ENCODE data around the gene WAC.

WAC gene

DNA sequence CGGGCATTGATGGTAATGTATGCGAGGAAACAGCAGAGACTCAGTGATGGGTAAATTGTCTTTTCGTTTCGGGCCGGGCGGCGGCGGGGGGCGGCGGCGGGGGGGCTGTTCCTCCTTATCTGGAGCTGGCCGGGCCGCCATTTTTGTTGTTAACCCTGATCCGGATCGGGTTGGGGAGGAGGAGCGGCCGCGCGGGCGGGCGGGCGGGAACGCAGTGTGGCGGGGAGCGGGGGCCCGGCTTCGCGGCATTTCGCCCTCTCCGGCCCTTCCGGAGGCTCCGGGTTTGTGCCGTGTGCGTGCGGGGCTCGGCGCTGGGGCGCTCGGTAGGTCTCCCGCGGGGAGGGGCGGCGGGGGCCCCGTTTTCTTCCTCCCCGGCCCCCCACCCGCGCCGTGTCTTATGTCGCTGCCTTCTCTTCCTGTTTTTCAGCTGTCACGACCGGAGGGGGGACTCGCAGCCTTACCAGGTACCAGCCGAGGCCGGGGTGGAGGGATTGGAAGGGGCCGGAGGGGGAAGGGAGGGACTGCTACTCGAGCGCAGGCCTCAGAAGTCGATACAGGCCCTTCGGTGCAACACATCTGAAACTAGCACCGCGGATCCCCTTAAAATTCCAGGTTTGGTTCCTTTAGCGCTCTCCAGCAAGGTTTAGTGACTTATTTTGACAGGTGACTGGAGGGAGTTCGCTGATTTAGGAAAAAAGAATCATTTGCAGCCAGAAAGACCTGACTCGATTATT lies 820 bp downstream of the WAC start:
- H3K27ac ChIP-seq (ENCODE audit: low read depth, low read length), result peak overlapping the region; percentile 100
- peaks cover 18% of the 10 kb centered on the region for H3K4me1 ChIP-seq (ENCODE audit: insufficient read depth, low read length)
- H3K27me3 ChIP-seq (ENCODE audit: insufficient read depth, low read length), result no peaks in the 10 kb centered on the region
- peak overlapping the region; percentile 99 for H3K9ac ChIP-seq (ENCODE audit: low read depth, low read length)
- peaks cover 48% of the 10 kb centered on the region for H3K36me3 ChIP-seq (ENCODE audit: insufficient read depth, low read length)
- peak overlapping the region; percentile 82 for H3K4me3 ChIP-seq (ENCODE audit: low read length)
- WGBS, result under 1% methylated on average over 53 of the region's 64 CpGs
- no peaks in the 10 kb centered on the region for H3K9me3 ChIP-seq (ENCODE audit: insufficient read depth, low read depth, low read length)

DNA sequence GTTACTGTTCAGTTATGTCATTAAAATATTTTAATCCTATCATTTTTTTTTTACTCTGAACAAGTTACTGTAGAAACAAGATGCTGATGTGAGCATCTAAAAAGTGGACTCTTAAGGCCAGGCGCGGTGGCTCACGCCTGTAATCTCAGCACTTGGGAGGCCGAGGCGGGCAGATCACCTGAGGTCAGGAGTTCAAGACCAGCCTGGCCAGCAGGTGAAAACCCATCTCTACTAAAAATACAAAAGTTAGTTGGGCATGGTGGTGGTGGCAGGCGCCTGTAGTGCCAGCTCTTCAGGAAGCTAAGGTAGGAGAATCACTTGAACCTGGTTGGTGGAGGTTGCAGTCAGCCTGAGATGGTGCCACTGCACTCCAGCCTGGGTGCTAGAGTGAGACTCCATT lies 2.9 kb downstream of the WAC start:
- H3K27ac ChIP-seq (ENCODE audit: low read depth, low read length), result no peak overlapping the region
- peaks cover 18% of the 10 kb centered on the region for H3K4me1 ChIP-seq (ENCODE audit: insufficient read depth, low read length)
- peaks cover 69% of the 10 kb centered on the region for H3K36me3 ChIP-seq (ENCODE audit: insufficient read depth, low read length)
- 96% methylated on average over 6 of the region's 6 CpGs for WGBS
- H3K9ac ChIP-seq (ENCODE audit: low read depth, low read length), result no peak overlapping the region
- no peaks in the 10 kb centered on the region for H3K27me3 ChIP-seq (ENCODE audit: insufficient read depth, low read length)
- H3K4me3 ChIP-seq (ENCODE audit: low read length), result peak overlapping the region; percentile 82; the same call in 1 of the 2 replicates
- no peaks in the 10 kb centered on the region for H3K9me3 ChIP-seq (ENCODE audit: insufficient read depth, low read depth, low read length)

DNA sequence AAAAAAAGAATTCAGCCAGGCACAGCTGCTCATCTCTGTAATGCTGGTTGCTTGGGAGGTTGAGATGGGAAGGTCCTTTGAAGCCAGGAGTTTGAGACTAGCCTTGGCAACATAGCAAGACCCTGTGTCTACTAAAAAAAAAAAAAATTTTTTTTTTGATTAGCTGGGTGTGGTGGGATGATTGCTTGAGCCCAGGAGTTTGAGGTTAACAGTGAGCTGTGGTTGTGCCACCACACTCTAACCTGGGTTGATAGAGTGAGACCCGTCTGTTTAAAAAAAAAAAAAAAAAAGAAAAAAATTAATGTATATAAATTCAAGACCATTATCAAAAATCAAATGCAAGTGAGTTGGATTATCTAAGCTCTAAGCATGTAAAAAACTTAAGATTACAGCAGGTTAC lies 5.7 kb downstream of the WAC start:
- WGBS, result no CpG with 5 or more reads among the region's 1 CpG
- Histone ChIP-seq H3K36me3 (ENCODE audit: insufficient read depth, low read length) (peaks cover 96% of the 10 kb centered on the region), H3K27me3 (ENCODE audit: insufficient read depth, low read length) (no peaks in the 10 kb centered on the region), H3K9me3 (ENCODE audit: insufficient read depth, low read depth, low read length) (no peaks in the 10 kb centered on the region), H3K9ac (ENCODE audit: low read depth, low read length) (no peak overlapping the region), H3K4me3 (ENCODE audit: low read length) (no peak overlapping the region), H3K27ac (ENCODE audit: low read depth, low read length) (no peak overlapping the region), H3K4me1 (ENCODE audit: insufficient read depth, low read length) (peaks cover 13% of the 10 kb centered on the region)

DNA sequence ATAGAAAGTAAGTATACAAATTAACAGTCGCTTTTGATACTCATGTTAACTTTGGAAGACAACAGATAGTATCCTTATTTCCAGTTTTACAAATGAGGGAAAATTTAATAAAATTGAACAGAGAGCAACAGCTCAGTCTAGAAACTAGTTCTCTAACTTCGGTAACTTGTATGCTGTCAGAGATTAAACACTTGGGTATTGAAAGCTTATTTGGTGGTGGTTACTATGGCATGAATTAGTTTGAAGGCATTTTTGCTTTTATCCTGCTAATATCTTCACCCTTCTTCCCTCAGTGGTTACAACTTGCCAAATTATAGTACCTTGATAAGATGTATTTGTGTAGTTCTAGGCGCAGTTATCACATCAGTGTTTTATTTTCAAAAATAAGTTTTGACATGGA lies 7.2 kb downstream of the WAC start:
- no peak overlapping the region for H3K9ac ChIP-seq (ENCODE audit: low read depth, low read length)
- H3K9me3 ChIP-seq (ENCODE audit: insufficient read depth, low read depth, low read length), result no peaks in the 10 kb centered on the region
- peaks cover 100% of the 10 kb centered on the region for H3K36me3 ChIP-seq (ENCODE audit: insufficient read depth, low read length)
- H3K27me3 ChIP-seq (ENCODE audit: insufficient read depth, low read length), result no peaks in the 10 kb centered on the region
- WGBS, result 95% methylated on average over 1 of the region's 3 CpGs
- H3K4me1 ChIP-seq (ENCODE audit: insufficient read depth, low read length), result peaks cover 6% of the 10 kb centered on the region
- H3K27ac ChIP-seq (ENCODE audit: low read depth, low read length), result no peak overlapping the region
- H3K4me3 ChIP-seq (ENCODE audit: low read length), result no peak overlapping the region

DNA sequence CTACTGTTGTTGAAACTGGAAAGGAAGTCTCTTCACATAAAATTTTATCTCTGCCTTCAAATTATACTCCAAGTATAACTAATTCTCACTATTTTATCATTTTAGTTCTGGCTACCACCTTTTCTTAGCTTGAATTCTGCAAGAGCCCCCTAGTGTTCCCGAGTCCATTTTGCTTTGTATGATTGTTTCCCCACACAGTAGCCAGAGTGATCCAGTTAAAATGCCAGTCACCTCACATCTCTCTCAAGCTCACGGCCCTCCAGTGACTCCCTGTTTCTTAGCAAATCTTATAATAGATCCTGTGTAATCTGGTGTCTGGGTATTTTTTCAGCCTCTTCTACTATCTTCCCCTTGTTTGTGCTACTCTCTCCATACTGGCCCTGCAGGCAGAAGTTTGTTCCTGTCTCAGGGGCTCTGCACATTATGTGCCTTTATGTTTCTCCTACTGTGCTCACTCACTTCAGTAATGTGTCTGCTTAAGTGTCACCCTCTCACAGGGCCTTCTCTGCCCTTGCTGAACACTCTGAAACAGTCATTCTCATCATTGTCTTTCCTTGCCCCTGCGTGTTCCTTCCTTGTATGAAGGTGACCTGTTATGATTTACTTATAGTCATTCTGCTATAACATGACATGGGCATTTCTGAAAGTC lies 8.9 kb downstream of the WAC start:
- Histone ChIP-seq H3K27me3 (ENCODE audit: insufficient read depth, low read length) (no peaks in the 10 kb centered on the region), H3K9me3 (ENCODE audit: insufficient read depth, low read depth, low read length) (no peaks in the 10 kb centered on the region), H3K4me1 (ENCODE audit: insufficient read depth, low read length) (no peaks in the 10 kb centered on the region), H3K9ac (ENCODE audit: low read depth, low read length) (no peak overlapping the region), H3K4me3 (ENCODE audit: low read length) (no peak overlapping the region), H3K27ac (ENCODE audit: low read depth, low read length) (no peak overlapping the region), H3K36me3 (ENCODE audit: insufficient read depth, low read length) (peaks cover 100% of the 10 kb centered on the region)
- WGBS, result 84% methylated on average over 3 of the region's 3 CpGs

DNA sequence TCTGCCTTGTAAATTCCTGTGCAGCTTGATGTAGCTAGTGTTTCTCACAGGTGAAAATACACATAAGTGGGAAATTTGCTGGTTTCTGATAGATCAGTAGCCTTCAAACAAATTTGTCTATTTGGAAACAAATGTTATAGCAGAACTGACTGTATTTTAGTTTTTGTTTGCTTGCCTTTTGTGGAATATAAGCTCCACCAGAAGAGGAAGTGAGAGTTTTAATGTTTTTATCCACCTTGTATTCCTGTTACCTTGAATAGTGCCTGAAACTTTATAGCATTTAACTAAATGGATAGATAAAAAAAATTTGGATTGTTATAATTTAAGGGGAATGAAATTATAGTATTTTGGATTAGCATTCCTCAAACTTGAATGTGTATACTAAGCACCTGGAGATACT lies 9.8 kb downstream of the WAC start:
- Histone ChIP-seq H3K36me3 (ENCODE audit: insufficient read depth, low read length) (peaks cover 99% of the 10 kb centered on the region), H3K4me1 (ENCODE audit: insufficient read depth, low read length) (no peaks in the 10 kb centered on the region), H3K27ac (ENCODE audit: low read depth, low read length) (no peak overlapping the region)

DNA sequence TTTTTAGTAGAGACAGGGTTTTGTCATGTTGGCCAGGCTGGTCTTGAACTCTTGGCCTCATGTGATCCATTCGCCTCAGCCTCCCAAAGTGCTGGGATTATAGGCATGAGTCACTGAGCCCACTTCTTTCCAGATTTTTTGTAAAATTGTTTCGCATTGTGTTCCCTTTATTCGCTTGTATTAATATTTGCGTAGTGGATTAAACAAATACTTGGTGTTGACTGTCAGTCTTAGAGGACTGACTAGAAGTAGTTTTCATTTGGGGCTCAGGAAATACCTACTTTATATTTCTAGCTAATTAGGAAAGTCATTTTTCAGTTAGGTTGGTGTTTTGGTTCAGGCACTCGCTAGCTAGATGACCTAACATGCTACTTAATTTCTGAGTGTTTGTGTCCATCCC lies 11.1 kb downstream of the WAC start:
- peaks cover 99% of the 10 kb centered on the region for H3K36me3 ChIP-seq (ENCODE audit: insufficient read depth, low read length)
- no peaks in the 10 kb centered on the region for H3K9me3 ChIP-seq (ENCODE audit: insufficient read depth, low read depth, low read length)
- no peak overlapping the region for H3K9ac ChIP-seq (ENCODE audit: low read depth, low read length)
- 98% methylated on average over 5 of the region's 5 CpGs for WGBS
- H3K4me3 ChIP-seq (ENCODE audit: low read length), result no peak overlapping the region
- H3K27me3 ChIP-seq (ENCODE audit: insufficient read depth, low read length), result no peaks in the 10 kb centered on the region
- no peak overlapping the region for H3K27ac ChIP-seq (ENCODE audit: low read depth, low read length)
- H3K4me1 ChIP-seq (ENCODE audit: insufficient read depth, low read length), result 0 out of 2 replicates have a peak, but pooled peaks cover 2% of the 10 kb centered on the region

More for the DNA sequence above, 9.8 kb downstream of the WAC start:
- Histone ChIP-seq H3K27me3 (ENCODE audit: insufficient read depth, low read length) (no peaks in the 10 kb centered on the region), H3K4me3 (ENCODE audit: low read length) (no peak overlapping the region), H3K9me3 (ENCODE audit: insufficient read depth, low read depth, low read length) (no peaks in the 10 kb centered on the region), H3K9ac (ENCODE audit: low read depth, low read length) (no peak overlapping the region)

DNA sequence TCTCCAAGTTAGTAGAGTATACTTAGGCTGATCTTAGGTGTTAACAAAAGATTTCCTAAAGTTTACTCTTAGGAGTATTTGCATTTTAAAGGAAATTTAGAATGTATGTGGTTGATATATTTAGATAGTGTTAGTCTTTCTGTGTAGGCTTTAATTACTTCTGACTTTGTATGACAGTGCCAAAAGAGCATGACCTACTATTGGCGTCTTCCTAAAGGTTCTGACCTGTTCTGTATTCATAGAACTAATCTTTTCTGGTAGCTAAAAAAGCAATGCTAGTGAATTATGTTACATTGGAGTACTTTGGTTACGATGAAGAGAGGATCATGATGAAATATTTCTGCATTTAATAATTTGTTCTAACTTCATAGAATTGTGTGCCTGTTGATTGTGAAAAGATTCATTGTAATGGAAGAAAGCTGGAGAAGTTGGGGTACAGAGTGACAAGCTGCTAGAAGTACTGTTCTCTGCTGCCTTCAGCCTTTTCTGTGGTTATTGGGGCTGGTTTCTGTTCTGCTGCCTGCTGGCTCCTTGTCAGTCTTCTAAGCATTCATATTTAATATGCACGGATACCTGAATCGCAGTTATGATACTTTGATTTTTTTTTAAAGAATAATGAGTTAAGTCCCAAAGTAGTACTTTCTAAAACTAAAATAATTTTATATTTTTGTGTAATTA lies 13.2 kb downstream of the WAC start:
- H3K4me1 ChIP-seq (ENCODE audit: insufficient read depth, low read length), result peaks cover 19% of the 10 kb centered on the region
- no peak overlapping the region for H3K4me3 ChIP-seq (ENCODE audit: low read length)
- no peak overlapping the region for H3K9ac ChIP-seq (ENCODE audit: low read depth, low read length)
- WGBS, result 94% methylated on average over 2 of the region's 4 CpGs
- H3K9me3 ChIP-seq (ENCODE audit: insufficient read depth, low read depth, low read length), result no peaks in the 10 kb centered on the region
- H3K27ac ChIP-seq (ENCODE audit: low read depth, low read length), result no peak overlapping the region
- no peaks in the 10 kb centered on the region for H3K27me3 ChIP-seq (ENCODE audit: insufficient read depth, low read length)
- peaks cover 99% of the 10 kb centered on the region for H3K36me3 ChIP-seq (ENCODE audit: insufficient read depth, low read length)

DNA sequence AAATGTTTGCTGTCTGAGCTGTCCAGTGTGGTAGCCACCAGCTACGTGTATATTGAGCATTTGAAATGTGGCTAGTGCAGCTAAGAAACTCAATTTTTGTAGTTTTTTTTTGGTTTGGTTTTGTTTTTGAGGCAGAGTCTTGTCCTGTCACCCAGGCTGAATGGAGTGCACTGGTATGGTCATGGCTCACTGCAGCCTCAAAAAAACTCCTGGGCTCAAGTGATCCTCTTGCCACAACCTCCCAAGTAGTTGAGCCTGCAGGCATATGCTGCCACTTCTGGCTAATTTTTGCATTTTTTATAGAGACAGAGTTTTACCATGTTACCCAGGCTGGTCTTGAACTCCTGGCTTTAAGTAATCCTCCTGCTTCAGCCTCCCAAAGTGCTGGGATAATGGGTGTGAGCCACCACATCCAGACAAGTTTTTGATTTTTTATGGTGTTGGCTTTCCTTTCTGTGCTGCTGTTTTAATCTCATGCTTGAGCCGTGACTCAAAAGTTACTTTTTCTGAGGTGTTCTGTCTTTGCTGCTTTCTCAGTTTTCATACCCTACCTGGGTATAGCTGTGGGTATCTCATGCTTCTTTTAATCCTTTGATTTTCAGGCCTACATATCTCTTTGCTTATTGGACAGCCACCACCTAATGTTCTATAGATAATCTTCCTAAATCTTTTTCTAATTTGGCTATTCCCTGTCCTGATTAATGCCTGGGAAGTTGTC lies 16.0 kb downstream of the WAC start:
- H3K4me3 ChIP-seq (ENCODE audit: low read length), result no peak overlapping the region
- 94% methylated on average over 2 of the region's 2 CpGs for WGBS
- no peaks in the 10 kb centered on the region for H3K9me3 ChIP-seq (ENCODE audit: insufficient read depth, low read depth, low read length)
- H3K9ac ChIP-seq (ENCODE audit: low read depth, low read length), result no peak overlapping the region
- H3K36me3 ChIP-seq (ENCODE audit: insufficient read depth, low read length), result peaks cover 98% of the 10 kb centered on the region
- no peak overlapping the region for H3K27ac ChIP-seq (ENCODE audit: low read depth, low read length)
- peaks cover 23% of the 10 kb centered on the region for H3K4me1 ChIP-seq (ENCODE audit: insufficient read depth, low read length)
- no peaks in the 10 kb centered on the region for H3K27me3 ChIP-seq (ENCODE audit: insufficient read depth, low read length)

DNA sequence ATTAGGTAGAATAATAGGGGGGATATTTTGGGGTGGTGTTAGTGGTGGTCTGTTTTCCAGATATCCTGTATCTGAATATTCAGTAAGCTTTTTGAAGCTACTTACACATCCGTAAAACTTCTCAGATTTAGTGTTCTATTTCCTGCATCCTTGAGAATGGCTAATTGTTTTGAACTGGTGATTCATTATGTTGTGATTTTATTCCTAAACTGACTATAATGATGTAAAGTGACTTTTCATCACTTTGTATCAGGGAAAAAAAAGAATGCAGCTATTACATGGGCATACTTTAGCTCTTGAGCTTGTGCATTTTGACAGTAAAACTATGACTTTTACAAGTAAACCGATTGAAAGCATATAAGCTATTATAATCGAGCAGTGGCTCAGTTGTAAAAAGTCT lies 18.2 kb downstream of the WAC start:
- Histone ChIP-seq H3K4me1 (ENCODE audit: insufficient read depth, low read length) (peaks cover 28% of the 10 kb centered on the region), H3K27ac (ENCODE audit: low read depth, low read length) (no peak overlapping the region), H3K4me3 (ENCODE audit: low read length) (no peak overlapping the region), H3K9me3 (ENCODE audit: insufficient read depth, low read depth, low read length) (no peaks in the 10 kb centered on the region), H3K9ac (ENCODE audit: low read depth, low read length) (no peak overlapping the region), H3K27me3 (ENCODE audit: insufficient read depth, low read length) (no peaks in the 10 kb centered on the region), H3K36me3 (ENCODE audit: insufficient read depth, low read length) (peaks cover 98% of the 10 kb centered on the region)
- 97% methylated on average over 2 of the region's 3 CpGs for WGBS

DNA sequence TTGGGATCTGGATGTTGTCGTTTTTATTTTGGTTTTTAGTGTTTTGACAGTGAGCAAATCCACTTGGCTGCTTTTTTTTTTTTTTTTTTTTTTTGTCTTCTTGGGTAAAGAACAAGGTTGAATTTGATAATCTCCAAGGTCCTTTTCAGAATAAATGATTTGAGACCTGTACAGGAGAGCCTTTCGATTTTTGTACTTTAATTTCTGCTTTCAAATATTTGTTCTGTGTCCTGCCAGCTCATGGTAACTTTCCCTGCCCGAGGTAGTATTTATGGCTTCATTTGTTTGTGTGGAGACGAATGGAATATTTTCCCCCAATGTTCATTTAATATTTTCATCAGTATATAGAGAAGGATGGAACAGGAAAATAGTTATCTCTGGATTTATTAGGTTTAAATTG lies 19.9 kb downstream of the WAC start:
- Histone ChIP-seq H3K27me3 (ENCODE audit: insufficient read depth, low read length) (no peaks in the 10 kb centered on the region), H3K4me3 (ENCODE audit: low read length) (no peak overlapping the region), H3K27ac (ENCODE audit: low read depth, low read length) (no peak overlapping the region), H3K9ac (ENCODE audit: low read depth, low read length) (no peak overlapping the region), H3K9me3 (ENCODE audit: insufficient read depth, low read depth, low read length) (no peaks in the 10 kb centered on the region), H3K4me1 (ENCODE audit: insufficient read depth, low read length) (peaks cover 28% of the 10 kb centered on the region), H3K36me3 (ENCODE audit: insufficient read depth, low read length) (peaks cover 97% of the 10 kb centered on the region)
- 89% methylated on average over 3 of the region's 4 CpGs for WGBS
